ENCODE data around the gene MCTP1.

GRCh38 chr5:94747371-94747770 lies 537.5 kb downstream of the MCTP1 start:
- TF ChIP-seq POLR2A (IDR thresholded peaks at IDR 0.05; ENCODE audit: low read depth) (no peak), CTCF (IDR thresholded peaks at IDR 0.05) (no peak), EP300 (IDR thresholded peaks at IDR 0.05) (no peak), POLR2AphosphoS5 (IDR thresholded peaks at IDR 0.05) (no peak)

Data from esophagus muscularis mucosa (tissue), 4 donors.